OCI-LY7 (cell line): ENCODE measurements around the gene OR6Y1. TPM values are rescaled to one million over a fixed set of nuclear protein-coding genes. Genes with fewer than 3 reads are reported as not detected.

Source experiments
- BruUV-seq: library from RNA; stranded (reverse); fragments of 400-500 nt; replicated peaks from 2 replicates; lab custom pipeline; 2021; lab: Mats Ljungman, UMichigan
- CTCF ChIA-PET: fragments of 300-600 bp; sonication (Branson Sonifier 250); formaldehyde crosslinking; loops from one replicate; lab custom pipeline; 2022; ENCODE audit warnings: antibody characterized with exemption; ENCODE audit not compliant: unreplicated experiment; lab: Charles Lee
- POLR2A ChIA-PET: fragments of 300-600 bp; sonication (Branson Sonifier 250); formaldehyde crosslinking; loops from one replicate; lab custom pipeline; 2022; ENCODE audit warnings: antibody characterized with exemption; lab: Charles Lee
- DNase-seq: peaks from one replicate; pipeline ENCODE4 v3.0.0-alpha.2; 2015; ENCODE audit warnings: low spot score
- H2AFZ ChIP-seq: fragments of 200-600 bp; sonication (generic), shearing (Covaris generic); 2 replicates; pipeline ENCODE4 v1.6.1; 2014; ENCODE audit warnings: mild to moderate bottlenecking, antibody characterized with exemption, low read length, moderate library complexity
- H3K27ac ChIP-seq: fragments of 200-600 bp; sonication (generic); 2 replicates; pipeline ENCODE4 v1.5.1; 2014; ENCODE audit warnings: mixed run types, low read depth, mild to moderate bottlenecking, moderate library complexity, low read length, inconsistent platforms; ENCODE audit not compliant: poor library complexity, severe bottlenecking
- H3K36me3 ChIP-seq: fragments of 200-600 bp; sonication (generic); 2 replicates; pipeline ENCODE4 v1.6.1; 2014; ENCODE audit warnings: mild to moderate bottlenecking, antibody characterized with exemption, low read length, moderate library complexity, mixed read lengths; ENCODE audit not compliant: insufficient read depth
- H3K4me1 ChIP-seq: fragments of 200-600 bp; sonication (generic); 2 replicates; pipeline ENCODE4 v1.5.1; 2014; ENCODE audit warnings: mild to moderate bottlenecking, low read length; ENCODE audit not compliant: insufficient read depth, poor library complexity, severe bottlenecking
- H3K4me2 ChIP-seq: fragments of 200-600 bp; sonication (generic); 2 replicates; pipeline ENCODE4 v1.6.1; 2014; ENCODE audit warnings: mild to moderate bottlenecking, low read length
- H3K4me3 ChIP-seq: fragments of 200-600 bp; sonication (generic); 2 replicates; pipeline ENCODE4 v1.5.1; 2014; ENCODE audit warnings: mild to moderate bottlenecking, low read depth, low read length; ENCODE audit not compliant: poor library complexity, severe bottlenecking
- H3K79me2 ChIP-seq: fragments of 200-600 bp; sonication (generic); 2 replicates; pipeline ENCODE4 v1.6.1; 2016; ENCODE audit warnings: low read depth, mild to moderate bottlenecking, low read length, moderate library complexity, mixed read lengths; ENCODE audit not compliant: insufficient read depth
- H3K9me2 ChIP-seq: fragments of 200-600 bp; sonication (generic); 2 replicates; pipeline ENCODE4 v1.6.1; 2016; ENCODE audit warnings: mild to moderate bottlenecking, low read length, mixed read lengths; ENCODE audit not compliant: insufficient read depth
- H3K9me3 ChIP-seq: fragments of 200-600 bp; sonication (generic); 2 replicates; pipeline ENCODE4 v1.6.1; 2014; ENCODE audit warnings: mild to moderate bottlenecking, mixed run types, low read length, mixed read lengths
- H4K20me1 ChIP-seq: fragments of 200-600 bp; sonication (generic); 2 replicates; pipeline ENCODE4 v1.6.1; 2014; ENCODE audit warnings: mild to moderate bottlenecking, antibody characterized with exemption, low read length, moderate library complexity, mixed read lengths; ENCODE audit not compliant: insufficient read depth
- CTCF ChIP-seq: fragments of 200-600 bp; sonication (generic); conservative IDR thresholded peaks from 2 replicates; pipeline ENCODE4 v1.5.1; 2014; ENCODE audit warnings: mild to moderate bottlenecking, antibody characterized with exemption, low read length, moderate library complexity, mixed read lengths
- EZH2phosphoT487 ChIP-seq: fragments of 200-600 bp; sonication (generic); IDR thresholded peaks from 2 replicates; pipeline ENCODE4 v1.6.1; 2018; ENCODE audit warnings: low read depth, borderline replicate concordance, mild to moderate bottlenecking, mixed run types, antibody characterized with exemption, low read length, moderate library complexity, mixed read lengths
- intact Hi-C: fragments of 100-400 bp; cut with micrococcal nuclease; formaldehyde crosslinking; loops from one replicate; pipeline ENCODE4 v1.10.0; 2022; ENCODE audit not compliant: unreplicated experiment
- total RNA-seq, 2 experiments: library from RNA; depleted of rRNA in 1 of 2; stranded (reverse); fragments of >200 nt in 1 of 2; shearing (Covaris generic) in 1 of 2; gene quantifications; 2 replicates each; pipeline ENCODE4 v1.2.3, GENCODE V29; 2014 to 2022

OR6Y1 gene
- total RNA-seq, 2 experiments from 2014 or later: not detected

- no peak overlapping the region for H3K4me2 ChIP-seq
- no peaks in the 10 kb centered on the region for H3K79me2 ChIP-seq
- no TSS peak for BruUV-seq
- ChIA-PET POLR2A (no interaction called here), CTCF (no interaction called here)
- H3K4me3 ChIP-seq: no peak overlapping the region
- no peaks in the 10 kb centered on the region for H3K9me2 ChIP-seq
- H2AFZ ChIP-seq: no peak overlapping the region
- H3K9me3 ChIP-seq: no peaks in the 10 kb centered on the region
- H3K4me1 ChIP-seq: no peaks in the 10 kb centered on the region
- no peaks in the 10 kb centered on the region for H3K36me3 ChIP-seq
- no peak for DNase-seq
- no peak overlapping the region for H3K27ac ChIP-seq
- intact Hi-C loops: no loop called here
- no peaks in the 10 kb centered on the region for H4K20me1 ChIP-seq
- TF ChIP-seq CTCF (no peak), EZH2phosphoT487 (no peak)
Measured at GRCh38 chr1:158583962-158584361, 29.8 kb upstream of the OR6Y1 start.

- H3K27ac ChIP-seq: no peak within 1 kb of the TSS
- TF ChIP-seq EZH2phosphoT487 (no peak), CTCF (no peak)
- no TSS peak for BruUV-seq
- POLR2A ChIA-PET: interaction anchor here (0.8 to 1.0 kb wide), 2 partner anchors 31 to 210 kb away, joined by 3 to 6 read pairs; no protein-coding TSS in a partner anchor
- no peak for DNase-seq
- CTCF ChIA-PET: no interaction called here
- no peaks in the 10 kb centered on the region for H3K4me1 ChIP-seq
- no peaks in the 10 kb centered on the region for H3K36me3 ChIP-seq
- no peaks in the 10 kb centered on the region for H4K20me1 ChIP-seq
- no peak within 1 kb of the TSS for H3K4me3 ChIP-seq
- H3K4me2 ChIP-seq: no peak within 1 kb of the TSS
- intact Hi-C loops: no loop called here
- H3K9me3 ChIP-seq: no peaks in the 10 kb centered on the region
- H3K79me2 ChIP-seq: no peaks in the 10 kb centered on the region
- H2AFZ ChIP-seq: no peak within 1 kb of the TSS
- H3K9me2 ChIP-seq: no peaks in the 10 kb centered on the region
Measured at GRCh38 chr1:158579733-158580132, 25.5 kb upstream of the OR6Y1 start, which contains the start of gene OR10X1. TSS of gene OR10X1 (minus strand) at chr1:158579899. CDS start at chr1:158579899, 0 bp downstream.

- ChIA-PET POLR2A (no interaction called here), CTCF (no interaction called here)
- no peak overlapping the region for H2AFZ ChIP-seq
- intact Hi-C loops: no loop called here
- BruUV-seq: no TSS peak
- H3K4me2 ChIP-seq: no peak overlapping the region
- no peaks in the 10 kb centered on the region for H3K4me1 ChIP-seq
- H3K9me3 ChIP-seq: no peaks in the 10 kb centered on the region
- no peaks in the 10 kb centered on the region for H4K20me1 ChIP-seq
- no peak overlapping the region for H3K4me3 ChIP-seq
- H3K36me3 ChIP-seq: no peaks in the 10 kb centered on the region
- TF ChIP-seq CTCF: no peak
- no peak for TF ChIP-seq EZH2phosphoT487
- DNase-seq: no peak
- H3K27ac ChIP-seq: no peak overlapping the region
- H3K79me2 ChIP-seq: no peaks in the 10 kb centered on the region
- no peaks in the 10 kb centered on the region for H3K9me2 ChIP-seq
Measured at GRCh38 chr1:158577561-158577960, 23.4 kb upstream of the OR6Y1 start.
